ENCODE results near the gene PARD6A.
A peak's percentile ranks its signal among the peaks of the same experiment; 100 is the strongest.

The PARD6A gene

DNA sequence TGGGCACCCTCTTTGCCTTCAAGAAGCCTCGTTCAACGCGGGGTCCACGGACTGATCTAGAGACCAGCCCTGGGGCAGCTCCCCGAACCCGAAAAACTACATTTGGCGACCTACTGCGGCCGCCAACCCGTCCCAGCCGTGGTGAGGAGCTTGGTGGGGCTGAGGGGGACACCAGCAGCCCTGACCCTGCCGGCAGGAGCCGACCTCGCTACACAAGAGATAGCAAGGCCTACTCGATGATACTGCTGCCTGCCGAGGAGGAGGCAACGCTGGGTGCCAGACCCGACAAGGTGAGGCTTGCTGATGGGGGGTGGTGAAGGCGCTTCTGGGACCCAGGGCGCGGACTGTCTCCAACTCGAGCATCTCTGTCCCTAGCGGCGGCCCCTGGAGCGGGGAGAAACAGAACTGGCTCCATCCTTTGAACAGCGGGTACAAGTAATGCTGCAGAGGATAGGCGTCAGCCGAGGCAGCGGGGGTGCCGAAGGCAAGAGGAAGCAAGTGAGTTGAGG is 6.3 kb upstream of the PARD6A start:
- no peak for DNase-seq

DNA sequence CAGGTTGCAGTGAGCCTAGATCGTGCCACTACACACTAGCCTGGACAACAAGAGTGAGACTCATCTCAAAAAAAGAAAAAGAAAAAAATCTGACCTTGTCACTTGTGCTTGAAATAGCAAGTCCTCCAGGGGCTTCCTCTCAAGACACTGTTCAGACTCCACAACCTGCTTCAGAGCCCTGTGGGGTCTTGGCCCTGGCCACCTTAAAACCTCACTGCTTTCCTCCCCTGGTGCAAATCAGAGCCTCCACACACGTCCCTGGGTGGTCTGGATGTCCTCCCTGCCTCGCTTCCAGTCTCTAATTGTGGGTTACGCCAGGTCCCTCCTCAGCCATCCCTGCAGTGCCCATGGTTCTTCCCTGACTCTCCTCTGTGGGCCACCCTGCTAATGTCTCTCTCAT is 5.4 kb upstream of the PARD6A start:
- DNase-seq: no peak

DNA sequence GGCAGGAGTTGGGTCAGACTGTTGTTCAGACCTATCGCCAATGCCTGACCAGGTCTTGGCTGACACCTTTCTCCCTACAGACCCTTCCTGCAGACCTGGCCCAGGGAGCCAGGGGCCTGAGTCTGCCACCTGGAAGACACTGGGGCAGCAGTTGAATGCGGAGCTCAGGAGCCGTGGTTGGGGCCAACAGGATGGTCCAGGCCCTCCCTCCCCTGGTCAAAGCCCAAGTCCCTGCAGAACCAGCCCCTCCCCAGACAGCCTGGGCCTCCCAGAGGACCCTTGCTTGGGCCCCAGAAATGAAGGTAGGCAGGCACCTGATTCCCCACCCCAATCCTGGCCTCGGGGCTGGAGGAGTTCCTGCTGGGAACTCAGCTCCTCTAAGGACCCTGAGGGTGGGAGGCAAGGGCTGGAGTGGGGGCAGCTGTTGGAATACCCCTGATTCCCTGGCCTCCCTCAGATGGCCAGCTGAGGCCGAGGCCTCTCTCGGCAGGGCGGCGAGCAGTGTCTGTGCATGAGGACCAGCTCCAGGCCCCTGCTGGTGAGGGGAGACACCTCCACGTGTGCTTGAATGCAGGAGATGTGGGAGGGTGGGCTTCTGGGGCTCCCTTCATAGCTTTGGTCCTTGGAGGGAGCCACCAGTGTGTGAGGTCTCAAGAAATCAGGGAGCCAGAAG is 4.3 kb upstream of the PARD6A start:
- no peak for DNase-seq

DNA sequence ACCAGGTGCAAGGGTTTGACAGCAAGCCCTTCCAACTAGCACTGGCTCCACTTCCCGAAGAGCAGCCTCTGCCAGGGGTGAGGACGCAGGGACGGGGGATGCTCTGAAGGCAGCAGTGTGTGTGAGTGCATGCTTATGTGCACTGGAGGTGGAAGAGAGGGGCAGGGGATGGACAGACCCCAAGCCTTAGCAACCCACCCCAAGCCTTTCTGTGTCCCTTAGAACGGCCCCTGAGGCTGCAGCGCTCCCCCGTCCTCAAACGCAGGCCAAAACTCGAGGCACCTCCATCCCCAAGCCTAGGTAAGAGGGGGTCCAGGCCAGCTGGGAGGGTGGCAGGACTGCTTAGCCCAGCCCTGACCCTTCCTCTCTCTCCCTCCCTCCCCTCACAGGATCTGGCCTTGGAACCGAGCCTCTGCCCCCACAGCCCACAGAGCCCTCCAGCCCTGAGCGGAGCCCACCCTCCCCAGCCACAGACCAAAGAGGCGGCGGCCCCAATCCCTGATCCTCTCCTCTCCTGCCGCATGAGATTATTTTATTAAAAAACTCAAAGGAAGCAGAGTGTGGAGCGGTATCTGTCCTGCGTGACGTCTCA is 3.6 kb upstream of the PARD6A start:
- DNase-seq: no peak

DNA sequence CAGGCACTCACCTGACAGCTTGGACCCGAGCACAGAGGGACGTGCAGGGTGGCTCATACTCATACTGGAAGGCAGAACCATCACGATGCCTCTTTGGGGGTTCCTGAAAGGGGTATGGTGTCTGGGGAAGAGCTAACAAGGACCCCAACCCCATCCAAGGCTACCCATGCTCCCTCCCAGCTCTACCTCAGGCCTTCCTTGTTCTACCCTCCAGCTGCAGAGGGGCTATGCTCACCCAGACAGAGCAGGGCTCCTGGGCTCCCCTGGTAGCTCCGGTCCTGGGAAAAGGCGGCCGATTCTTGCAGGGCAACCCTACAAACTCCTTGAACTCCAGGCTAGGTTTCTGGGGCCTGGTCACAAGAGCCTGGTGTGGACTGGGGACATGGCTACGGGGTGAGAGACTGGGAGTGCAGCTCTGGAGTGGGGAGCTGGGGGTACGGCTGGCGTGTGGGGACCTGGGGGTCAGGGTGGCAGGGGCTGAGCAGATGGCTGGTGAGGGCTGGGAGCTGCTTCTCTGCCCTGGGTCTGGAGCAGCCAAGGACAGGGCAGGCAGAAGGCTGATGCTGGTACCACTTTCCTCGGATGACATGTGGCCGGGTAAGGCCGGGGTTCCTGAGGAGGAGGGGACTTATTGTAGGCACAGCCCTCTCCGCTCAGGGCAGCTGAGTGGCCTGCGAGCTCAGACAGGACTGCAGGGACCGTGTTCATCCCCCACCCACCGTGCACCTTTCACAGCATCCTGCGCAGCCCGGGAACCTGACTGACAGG is 2.8 kb upstream of the PARD6A start:
- no peak for DNase-seq

DNA sequence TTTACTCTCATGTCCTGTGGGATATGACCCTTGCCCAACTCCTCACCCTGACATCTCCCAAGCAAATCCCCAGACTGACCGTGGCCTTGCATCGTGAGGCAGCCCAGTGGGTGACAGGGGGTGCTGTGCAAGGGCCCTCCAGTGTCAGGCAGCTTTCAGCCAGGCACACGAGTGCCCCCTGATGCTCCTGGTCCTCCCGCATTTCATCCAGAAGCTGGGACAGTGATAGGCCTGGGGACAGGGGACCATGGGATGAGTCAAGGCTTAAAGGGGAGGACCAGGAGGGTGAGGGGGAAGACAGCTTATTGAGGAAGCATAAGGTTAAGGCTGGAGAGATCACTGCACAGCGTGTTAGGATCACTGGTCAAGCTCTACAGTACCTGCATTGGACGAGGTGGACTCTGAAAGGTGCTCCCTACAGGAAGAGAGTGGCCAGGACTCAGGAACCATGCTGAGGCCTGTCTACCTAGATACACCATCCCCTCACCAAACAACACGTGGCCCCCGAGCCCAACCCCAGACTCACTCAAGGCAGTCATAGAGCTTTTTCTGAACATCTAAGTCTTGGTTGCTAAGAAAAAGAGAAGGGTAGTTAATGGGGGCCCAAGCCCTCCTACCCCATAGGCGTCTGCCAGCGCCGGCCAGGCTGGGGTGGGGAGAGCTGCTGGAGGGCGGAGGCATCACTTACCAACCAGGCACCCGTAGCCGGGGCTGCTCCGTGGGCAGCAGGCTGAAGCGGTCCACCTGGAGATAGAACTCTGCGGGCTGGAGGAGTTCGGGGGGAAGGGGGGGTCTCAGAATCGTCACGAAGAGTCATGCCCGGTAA is 1.7 kb upstream of the PARD6A start:
- DNase-seq: no peak

DNA sequence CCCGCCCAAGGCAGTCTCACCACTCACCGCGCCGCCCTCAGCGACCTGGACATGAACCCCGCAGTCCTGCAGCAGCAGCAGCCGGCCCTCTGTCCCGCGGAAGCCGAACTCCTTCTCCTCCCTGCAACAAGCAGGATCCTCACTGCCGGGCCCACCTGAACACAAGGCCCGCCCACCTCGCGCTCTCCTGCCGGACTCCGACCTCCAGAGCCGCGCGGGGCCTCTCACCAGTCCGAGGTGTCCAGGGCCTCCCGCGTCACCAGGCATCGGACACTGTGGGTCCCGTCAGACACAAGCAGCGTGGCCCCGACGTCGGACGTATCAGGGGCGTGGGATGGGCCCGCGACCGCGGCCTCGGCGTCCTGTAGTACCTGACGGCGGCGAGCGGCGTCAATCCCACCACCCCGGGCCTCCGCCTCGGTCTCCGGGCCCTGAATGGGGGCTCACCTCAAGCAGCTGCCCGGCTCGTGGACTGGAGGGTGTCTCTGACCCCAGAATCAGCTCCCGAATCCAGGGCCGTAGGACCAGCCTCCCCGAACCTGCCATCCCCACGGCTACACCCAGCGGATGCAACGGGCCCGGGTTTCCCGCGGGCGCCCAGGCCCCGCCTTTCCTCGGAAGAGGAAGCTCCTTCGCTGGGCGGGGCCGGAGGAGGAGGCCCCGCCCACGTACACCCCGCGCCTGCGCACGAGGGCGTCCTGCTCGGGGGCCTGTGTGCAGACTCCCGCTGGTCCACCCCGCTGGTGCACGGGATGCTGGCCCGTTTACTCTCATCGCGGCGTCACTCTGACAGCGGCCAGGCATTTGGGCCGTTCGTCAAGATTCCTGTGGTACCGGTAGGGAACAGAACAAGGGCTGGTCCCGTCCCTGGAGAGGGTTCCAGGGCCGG is 841 bp upstream of the PARD6A start, which contains the start of gene ACD:
Gene ACD, minus strand, starts transcription at position 586 of the 889 bp plus-strand sequence. Its CDS starts 40 bp downstream, at position 546.
- peak; percentile 86 for DNase-seq

DNA sequence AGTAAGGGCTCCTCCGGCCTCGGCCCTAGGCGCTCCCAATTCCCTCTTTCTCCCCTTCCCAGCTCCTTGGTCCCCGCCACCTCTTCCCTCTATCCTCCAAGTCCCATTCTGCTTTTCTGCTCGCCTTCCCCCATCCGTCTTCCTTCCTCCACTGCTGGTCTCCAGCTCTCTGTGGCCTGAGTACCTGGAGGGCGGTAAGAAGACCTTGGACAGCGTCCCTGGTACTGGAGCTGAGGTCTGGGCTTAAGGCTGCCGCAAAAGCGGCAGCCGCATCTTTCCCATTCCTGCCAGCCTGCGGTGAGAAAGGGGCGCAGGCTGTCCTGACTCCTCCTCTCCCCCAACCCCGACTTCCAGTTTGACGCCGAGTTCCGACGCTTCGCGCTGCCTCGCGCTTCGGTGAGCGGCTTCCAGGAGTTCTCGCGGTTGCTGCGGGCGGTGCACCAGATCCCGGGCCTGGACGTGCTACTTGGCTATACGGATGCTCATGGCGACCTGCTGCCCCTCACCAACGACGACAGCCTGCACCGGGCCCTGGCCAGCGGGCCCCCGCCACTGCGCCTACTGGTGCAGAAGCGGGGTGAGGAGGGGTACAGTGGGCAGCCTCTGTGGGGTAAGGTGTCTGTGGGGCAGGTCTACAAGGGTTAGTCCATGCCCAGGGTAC is 471 bp downstream of the PARD6A start:
- DNase-seq: no peak

DNA sequence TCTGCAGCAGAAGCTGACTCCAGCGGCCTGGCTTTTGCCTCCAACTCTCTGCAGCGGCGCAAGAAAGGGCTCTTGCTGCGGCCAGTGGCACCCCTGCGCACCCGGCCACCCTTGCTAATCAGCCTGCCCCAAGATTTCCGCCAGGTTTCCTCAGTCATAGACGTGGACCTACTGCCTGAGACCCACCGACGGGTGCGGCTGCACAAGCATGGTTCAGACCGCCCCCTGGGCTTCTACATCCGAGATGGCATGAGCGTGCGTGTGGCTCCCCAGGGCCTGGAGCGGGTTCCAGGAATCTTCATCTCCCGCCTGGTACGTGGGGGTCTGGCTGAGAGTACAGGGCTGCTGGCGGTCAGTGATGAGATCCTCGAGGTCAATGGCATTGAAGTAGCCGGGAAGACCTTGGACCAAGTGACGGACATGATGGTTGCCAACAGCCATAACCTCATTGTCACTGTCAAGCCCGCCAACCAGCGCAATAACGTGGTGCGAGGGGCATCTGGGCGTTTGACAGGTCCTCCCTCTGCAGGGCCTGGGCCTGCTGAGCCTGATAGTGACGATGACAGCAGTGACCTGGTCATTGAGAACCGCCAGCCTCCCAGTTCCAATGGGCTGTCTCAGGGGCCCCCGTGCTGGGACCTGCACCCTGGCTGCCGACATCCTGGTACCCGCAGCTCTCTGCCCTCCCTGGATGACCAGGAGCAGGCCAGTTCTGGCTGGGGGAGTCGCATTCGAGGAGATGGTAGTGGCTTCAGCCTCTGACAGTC is 1.3 kb downstream of the PARD6A start:
- DNase-seq: no peak

DNA sequence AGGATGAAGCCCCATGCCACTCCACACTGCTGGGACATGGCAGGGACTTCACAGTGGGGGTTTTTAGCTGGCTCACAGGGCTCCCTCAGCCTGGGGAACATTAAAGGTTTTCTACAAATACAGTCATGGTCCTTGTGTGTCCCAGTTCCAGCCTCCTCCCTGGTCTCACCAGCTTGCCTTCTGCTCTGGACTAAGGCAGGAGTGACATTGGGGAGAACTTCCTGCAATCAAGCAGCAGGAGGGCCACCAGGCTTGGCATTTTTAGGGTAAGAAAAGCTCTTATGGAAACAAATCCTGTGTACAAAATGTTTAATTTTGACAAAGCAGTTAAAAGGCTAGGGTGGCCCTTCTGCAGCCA is 1.9 kb downstream of the PARD6A start:
- no peak for DNase-seq

DNA sequence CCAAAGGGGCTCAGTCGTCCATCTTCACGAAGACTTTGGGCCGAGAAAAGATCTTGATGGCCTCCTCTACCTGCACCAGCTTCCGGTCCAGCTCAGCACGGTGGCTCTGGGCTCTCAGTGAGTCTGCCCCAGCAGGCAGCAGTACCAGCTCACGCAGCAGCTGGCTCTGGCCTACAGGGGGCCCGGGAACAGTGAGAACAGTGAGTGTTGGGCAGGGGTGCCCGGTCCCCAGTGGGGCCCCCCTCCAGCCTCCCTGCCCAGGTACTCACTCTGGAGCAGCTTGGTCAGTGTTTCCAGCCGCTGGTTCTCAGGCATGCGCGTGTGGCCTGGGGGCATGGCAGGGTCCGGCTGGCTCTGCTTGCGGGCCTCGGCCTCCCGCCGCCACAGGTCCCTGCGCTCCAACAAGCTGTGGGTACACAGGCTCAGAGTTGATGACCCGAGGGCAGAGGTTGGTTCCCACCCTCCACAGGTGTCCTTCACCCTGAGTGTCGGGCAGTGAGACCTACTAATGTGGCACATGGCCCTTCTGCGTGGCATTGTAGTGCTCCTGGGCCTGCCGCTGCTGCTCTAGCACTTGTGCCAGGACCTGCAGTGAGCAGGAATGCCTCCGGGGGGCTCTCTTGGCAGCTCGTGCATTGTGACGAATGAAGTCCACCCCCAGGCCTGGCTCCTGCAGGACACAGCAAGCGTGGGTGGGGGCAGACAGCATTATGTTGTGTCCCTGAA is 2.6 kb downstream of the PARD6A start:
- DNase-seq: peak; percentile 30

DNA sequence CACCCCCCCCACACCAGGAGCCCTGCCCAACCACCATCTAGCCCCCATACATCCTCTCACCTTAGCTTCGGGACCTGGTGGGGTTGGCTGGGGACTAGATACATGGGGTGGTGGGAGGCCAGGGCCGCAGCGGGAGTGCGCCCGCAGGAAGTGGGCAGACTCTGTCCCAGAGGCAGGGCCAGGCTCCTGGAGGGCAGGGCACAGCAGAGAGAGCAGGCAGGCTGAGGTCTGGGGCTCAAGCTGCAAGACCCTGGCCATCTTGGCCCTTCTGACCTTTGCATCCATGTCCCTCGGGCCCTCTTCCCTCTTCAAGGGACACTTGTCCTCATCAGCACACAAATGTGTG is 3.1 kb downstream of the PARD6A start:
- DNase-seq: no peak

DNA sequence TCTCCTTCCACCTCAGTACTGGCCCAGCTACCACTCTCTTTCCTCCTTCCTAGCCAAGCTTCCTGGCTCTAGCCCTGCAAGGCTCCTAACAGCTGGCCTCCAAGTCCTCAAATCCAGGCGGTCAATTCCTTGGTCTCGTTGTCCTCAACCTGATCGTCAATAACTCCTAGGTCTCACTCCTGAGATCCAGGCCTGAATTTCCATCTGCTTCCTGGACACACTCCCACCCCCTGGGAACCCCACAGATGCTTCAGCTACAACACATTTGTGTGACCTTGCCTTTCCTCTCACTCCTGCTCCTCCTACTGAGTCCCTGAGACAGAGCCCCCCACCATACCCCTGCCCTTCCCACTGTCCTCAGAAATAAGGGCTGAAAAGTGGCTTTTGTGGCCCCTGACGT is 3.5 kb downstream of the PARD6A start:
- DNase-seq: no peak

DNA sequence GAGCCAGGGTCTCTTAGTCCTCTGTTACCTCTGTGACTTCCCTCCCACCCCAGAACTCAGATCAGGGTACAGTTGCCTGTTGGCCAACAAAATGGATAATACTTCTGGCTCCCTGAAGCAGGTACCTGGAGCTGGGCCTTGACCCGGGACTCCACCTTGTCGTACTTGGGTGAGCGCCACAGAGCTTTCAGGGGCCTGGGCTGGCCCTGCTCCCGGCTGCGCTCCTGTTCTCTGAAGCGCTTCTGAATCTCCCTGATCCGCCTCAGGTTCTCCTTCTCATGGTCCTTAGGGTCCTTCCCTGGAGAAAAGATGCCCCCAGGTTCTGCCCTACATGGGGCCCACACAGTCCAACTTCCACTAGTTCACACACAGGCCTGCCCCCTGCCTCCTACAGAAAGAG is 4.1 kb downstream of the PARD6A start:
- no peak for DNase-seq

DNA sequence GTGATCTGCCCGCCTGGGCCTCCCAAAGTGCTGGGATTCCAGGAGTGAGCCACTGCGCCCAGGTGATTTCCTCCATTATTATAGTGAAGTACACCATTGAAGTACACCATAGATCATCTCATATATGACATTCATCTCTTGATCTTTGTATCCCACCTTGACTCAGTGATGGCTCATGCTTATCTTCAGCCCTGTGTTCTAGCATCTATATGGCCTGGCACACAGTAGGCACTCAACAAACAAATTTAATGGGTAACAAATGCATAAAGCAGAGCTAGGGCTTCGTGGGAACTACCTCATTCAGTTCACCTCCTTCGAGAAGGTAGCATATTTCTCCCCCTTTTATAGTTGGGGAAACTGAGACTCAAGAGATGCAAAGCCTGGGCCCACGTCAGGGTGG is 4.8 kb downstream of the PARD6A start:
- no peak for DNase-seq

DNA sequence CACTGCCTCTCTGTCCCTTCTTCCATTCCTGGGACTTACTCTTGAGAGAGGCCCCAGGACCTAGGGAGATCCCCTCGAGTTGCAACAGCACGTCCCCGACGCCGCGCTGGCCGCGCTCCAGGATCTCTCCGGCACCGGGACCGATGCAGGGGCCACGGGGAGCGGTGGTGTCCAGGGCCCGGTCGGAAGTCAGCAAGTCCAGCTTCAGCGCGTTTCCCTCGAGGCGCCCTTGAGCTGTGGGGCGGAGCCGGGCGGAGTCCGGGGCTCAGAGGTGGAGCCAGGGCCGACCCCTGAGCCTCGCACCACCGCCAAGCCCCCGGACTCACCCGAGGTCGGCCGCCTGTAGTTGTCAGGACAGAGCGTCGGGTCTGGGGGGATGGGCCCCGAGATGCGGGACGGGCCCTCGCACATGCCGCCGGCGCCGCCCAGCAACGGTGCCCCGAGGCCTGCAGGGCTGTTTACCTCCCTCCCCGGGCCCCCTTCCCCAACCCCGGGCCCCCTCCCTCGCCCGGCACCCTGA is 5.3 kb downstream of the PARD6A start:
- peak; percentile 34 for DNase-seq

DNA sequence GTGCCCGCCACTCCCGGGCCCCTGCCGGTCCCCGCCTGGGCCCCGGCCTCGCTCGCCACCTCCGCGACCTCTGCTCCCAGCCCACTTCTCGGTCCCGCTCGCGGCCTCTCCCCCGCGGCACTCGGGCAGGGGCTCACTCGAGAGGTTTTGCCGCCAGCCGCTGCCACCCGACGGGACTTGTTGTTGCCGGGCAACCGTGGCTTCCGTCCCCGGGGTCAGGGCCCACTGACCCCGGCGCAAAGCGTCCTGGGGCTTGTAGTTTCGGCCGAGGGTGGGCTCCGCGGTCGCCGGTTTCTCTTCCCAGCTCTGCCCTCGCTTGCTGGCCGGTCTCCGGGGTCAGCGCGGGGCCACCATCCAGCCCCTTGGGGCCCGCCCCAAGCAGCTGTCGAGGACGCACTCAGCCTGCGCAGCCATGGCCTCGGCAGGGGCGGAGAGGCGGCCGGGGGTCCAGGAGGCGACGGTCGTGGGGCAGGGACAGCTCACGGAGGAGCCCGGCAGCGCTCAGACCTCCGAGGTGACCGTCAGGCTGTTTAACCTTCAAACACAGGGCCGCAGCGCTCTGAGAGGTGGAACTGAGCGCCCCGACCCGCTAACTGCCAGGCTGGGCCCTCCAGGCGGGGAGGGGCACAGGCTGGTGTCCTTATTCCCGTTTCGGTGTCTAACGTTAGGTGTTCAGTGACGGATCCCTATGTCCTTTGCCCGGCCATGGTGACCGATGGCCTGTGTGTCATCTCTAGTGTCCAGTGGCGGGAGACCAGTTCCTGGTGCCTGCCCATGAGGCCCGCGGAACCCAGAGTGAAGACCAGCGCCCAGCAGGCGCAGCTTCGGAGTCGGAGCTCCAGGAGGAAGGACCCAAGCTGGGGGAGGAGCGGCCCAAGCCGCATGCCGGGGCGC is 6.0 kb downstream of the PARD6A start, which contains the start of the genes C16orf86 and ENKD1:
Gene C16orf86, plus strand, starts transcription at position 256 of the 894 bp plus-strand sequence. Its CDS starts 157 bp downstream, at position 413.
Gene ENKD1, minus strand, starts transcription at position 192 of the 894 bp plus-strand sequence. CDS start 308 bp downstream, outside the sequence.
- peak; percentile 73 for DNase-seq

DNA sequence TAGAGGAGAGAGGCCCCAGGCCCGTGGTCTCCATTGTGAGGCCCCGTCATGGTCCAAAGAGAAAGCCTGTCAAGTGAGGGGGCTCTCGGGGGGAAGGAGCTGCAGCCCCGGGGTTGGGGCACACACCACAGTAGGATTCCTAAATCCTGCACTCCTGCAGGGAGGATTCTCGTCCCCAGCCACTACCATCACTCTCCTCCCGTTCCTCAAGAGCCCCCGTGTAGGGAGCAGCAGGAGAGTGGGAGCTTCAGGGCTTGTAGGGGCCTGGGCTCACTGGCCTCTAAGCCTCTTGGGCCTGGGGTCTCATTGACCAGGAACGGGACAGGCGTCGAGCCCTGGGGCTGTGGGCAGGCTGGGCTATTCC is 6.7 kb downstream of the PARD6A start:
- no peak for DNase-seq
